Esophagus muscularis mucosa (tissue), 4 donors: ENCODE measurements around the gene TMEM87B. TPM values are rescaled to one million over a fixed set of nuclear protein-coding genes. Genes with fewer than 3 reads are reported as not detected.

Source experiments
- DNase-seq: peaks from one replicate; pipeline ENCODE4 v3.0.0-alpha.2; 2017; ENCODE audit errors: extremely low spot score
- H3K27ac ChIP-seq, 4 donors: fragments of 200-600 bp; sonication (generic); replicated peaks in 1 of 4; 1 replicate in 3 of 4; 2 replicates in 1 of 4; pipeline ENCODE4 v1.5.1; 2016 to 2019; ENCODE audit warnings: mild to moderate bottlenecking in 1 of 4
- H3K27me3 ChIP-seq, 4 donors: fragments of 200-600 bp; sonication (generic); one replicate each; pipeline versions ENCODE4 v1.5.1 to v1.6.0; 2016 to 2019
- H3K36me3 ChIP-seq, 4 donors: fragments of 200-600 bp; sonication (generic); one replicate each; pipeline ENCODE4 v1.5.1; 2016 to 2019
- H3K4me1 ChIP-seq, 4 donors: fragments of 200-600 bp; sonication (generic); one replicate each; pipeline ENCODE4 v1.5.1; 2016 to 2019
- H3K4me3 ChIP-seq, 4 donors: fragments of 200-600 bp; sonication (generic); 1 replicate in 2 of 4; 2 replicates in 2 of 4; pipeline ENCODE4 v1.5.1; 2016 to 2019; ENCODE audit warnings: mild to moderate bottlenecking in 4 of 4, moderate library complexity in 1 of 4
- H3K9me3 ChIP-seq, 4 donors: fragments of 200-600 bp; sonication (generic); 1 replicate in 3 of 4; 2 replicates in 1 of 4; pipeline ENCODE4 v1.5.1; 2016 to 2019
- EP300 ChIP-seq: sonication (generic); formaldehyde crosslinking; IDR thresholded peaks from one replicate; pipeline ENCODE4 v1.6.1; 2017; ENCODE audit warnings: antibody characterized with exemption
- POLR2A ChIP-seq: fragments of 450-650 bp; IDR thresholded peaks from one replicate; pipeline ENCODE4 v1.6.1; 2017; ENCODE audit warnings: antibody characterized with exemption, moderate library complexity, mild to moderate bottlenecking, low read depth
- POLR2AphosphoS5 ChIP-seq, 2 donors: sonication (generic); formaldehyde crosslinking; IDR thresholded peaks; one replicate each; pipeline ENCODE4 v1.6.1; 2017; ENCODE audit warnings: antibody characterized with exemption in 2 of 2
- WGBS: methylation state at CpG from one replicate; pipeline ENCODE4 v1.1.5; 2018; 5-methylcytosine and 5-hydroxymethylcytosine counted together
- intact Hi-C: fragments of 100-400 bp; cut with DNase I; formaldehyde crosslinking; loops from one replicate; pipeline ENCODE4 v1.15.1; 2023
- total RNA-seq, 4 donors: library from RNA; depleted of rRNA; stranded (reverse); fragments of >200 nt; gene quantifications; one replicate each; pipeline versions ENCODE4 v1.1.0 to v1.2.1, GENCODE V29; 2016
- TF ChIP-seq, protein P1 (sequence below), 3 experiments: fragments of 200-600 bp in 2 of 3; fragments of 450-650 bp in 1 of 3; sonication (generic) in 2 of 3; IDR thresholded peaks; one replicate each; pipeline ENCODE4 v1.5.1; 2017 to 2019; ENCODE audit warnings: antibody characterized with exemption in 3 of 3, mild to moderate bottlenecking in 2 of 3, moderate library complexity in 1 of 3

Gene TMEM87B
- total RNA-seq, 4 donors from 2014 or later = 13.7 to 21.8 (median 14.9) TPM

DNA sequence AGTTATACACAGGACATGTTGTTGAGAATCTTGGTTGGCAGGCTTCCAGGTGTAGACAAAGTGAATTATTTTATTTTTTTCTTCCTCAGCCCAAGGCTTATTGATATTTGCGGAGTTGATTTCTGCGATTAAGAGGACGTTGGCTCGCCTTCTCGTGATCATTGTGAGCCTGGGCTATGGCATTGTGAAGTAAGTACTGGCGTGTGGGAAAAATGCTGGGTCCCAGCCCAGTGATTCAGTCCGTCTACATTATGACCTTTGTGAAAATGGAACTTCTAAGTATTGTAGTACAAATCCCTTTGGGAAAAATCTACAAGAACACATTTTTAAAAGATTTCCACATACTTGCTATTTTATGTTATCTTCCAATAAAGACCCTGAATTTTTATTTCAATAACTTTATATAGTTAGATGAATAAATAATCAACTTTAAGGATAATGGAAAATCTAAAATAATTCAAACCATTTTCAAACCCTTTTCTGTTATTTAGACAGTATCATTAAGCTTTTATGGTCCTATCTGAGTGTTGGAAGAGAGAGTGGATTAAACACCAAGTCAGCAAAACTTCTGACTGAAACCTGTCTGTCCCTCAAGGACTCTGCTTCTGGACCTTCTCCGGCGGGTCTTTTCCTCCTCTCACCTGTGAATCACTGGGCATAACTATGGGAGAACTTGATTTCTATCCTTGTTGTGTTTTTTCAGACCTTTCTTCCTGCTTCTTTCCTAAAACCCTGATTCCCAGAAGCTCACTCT lies 31.0 kb downstream of the TMEM87B start:
- no peak overlapping the region for H3K4me3 ChIP-seq
- H3K4me1 ChIP-seq = no peaks in the 10 kb centered on the region
- H3K27ac ChIP-seq = no peak overlapping the region
- no peaks in the 10 kb centered on the region for H3K27me3 ChIP-seq
- H3K9me3 ChIP-seq = no peaks in the 10 kb centered on the region
- WGBS = 92% methylated on average over 9 of the region's 9 CpGs
- TF ChIP-seq POLR2AphosphoS5 (IDR thresholded peaks at IDR 0.05) = no peak
- no peak for TF ChIP-seq POLR2A
- TF ChIP-seq EP300 = no peak
- TF ChIP-seq, protein P1, sequence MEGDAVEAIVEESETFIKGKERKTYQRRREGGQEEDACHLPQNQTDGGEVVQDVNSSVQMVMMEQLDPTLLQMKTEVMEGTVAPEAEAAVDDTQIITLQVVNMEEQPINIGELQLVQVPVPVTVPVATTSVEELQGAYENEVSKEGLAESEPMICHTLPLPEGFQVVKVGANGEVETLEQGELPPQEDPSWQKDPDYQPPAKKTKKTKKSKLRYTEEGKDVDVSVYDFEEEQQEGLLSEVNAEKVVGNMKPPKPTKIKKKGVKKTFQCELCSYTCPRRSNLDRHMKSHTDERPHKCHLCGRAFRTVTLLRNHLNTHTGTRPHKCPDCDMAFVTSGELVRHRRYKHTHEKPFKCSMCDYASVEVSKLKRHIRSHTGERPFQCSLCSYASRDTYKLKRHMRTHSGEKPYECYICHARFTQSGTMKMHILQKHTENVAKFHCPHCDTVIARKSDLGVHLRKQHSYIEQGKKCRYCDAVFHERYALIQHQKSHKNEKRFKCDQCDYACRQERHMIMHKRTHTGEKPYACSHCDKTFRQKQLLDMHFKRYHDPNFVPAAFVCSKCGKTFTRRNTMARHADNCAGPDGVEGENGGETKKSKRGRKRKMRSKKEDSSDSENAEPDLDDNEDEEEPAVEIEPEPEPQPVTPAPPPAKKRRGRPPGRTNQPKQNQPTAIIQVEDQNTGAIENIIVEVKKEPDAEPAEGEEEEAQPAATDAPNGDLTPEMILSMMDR (IDR thresholded peaks at IDR 0.05) = no peak
- DNase-seq = no peak
- intact Hi-C loops = no loop called here
- H3K36me3 ChIP-seq = peaks cover 19 to 96% (median 81%) of the 10 kb centered on the region in 4 donors

DNA sequence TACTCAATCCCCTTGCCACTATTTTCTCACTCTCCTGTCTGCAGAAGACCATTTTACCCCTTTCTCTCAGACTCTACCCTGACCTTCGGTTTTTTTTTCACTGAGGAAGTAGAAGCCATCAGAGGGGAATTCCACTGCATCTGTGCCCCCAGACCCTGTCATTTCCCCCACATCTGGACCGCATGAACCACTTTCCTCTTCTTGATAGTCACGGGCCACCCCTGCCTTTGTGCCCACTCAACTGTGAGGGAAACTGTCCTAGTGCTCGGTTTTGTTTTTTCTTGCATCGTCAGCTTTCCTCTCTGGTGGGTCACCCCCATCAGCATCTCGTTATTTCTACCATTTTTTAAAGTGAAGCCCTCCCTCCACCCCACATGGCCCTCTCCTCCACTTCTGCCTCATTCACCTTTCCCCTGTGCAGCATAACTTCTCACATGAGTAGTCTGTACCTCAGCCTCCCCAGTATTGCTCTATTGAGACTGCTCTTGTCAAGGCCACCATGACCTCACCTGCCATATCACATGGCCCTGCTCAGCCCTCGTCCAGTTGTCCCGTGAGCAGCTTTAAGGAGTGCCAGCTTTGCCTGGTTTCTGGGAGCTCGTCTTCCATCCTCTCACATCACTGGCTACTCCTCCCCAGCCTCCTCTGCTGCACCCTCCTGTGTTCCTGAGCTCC lies 32.4 kb downstream of the TMEM87B start:
- H3K4me3 ChIP-seq = no peak overlapping the region
- WGBS = 92% methylated on average over 9 of the region's 9 CpGs
- no peaks in the 10 kb centered on the region for H3K9me3 ChIP-seq
- TF ChIP-seq, protein P1 (IDR thresholded peaks at IDR 0.05) = no peak
- TF ChIP-seq POLR2A = no peak
- H3K27me3 ChIP-seq = no peaks in the 10 kb centered on the region
- H3K4me1 ChIP-seq = no peaks in the 10 kb centered on the region
- no peak for DNase-seq
- no peak overlapping the region for H3K27ac ChIP-seq
- peaks cover 20 to 94% (median 72%) of the 10 kb centered on the region in 4 donors for H3K36me3 ChIP-seq
- intact Hi-C loops = no loop called here

DNA sequence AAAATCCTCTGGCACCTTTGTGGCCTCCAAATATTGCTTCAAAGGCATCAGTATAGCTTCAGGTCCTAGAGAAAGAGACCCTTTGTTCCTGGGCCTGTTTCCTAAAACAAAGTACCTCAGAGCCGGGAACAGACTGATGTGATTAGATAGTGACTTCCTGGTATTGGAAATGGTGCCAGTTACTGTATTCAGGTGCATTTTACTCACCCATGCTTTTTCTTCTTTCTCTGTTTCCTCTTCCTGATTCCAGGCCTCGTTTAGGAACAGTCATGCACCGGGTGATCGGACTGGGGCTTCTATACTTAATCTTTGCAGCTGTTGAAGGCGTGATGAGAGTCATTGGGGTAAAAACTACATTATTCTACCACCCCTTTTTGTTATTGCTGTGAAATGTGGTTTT lies 34.3 kb downstream of the TMEM87B start:
- H3K36me3 ChIP-seq = peaks cover 18 to 80% (median 59%) of the 10 kb centered on the region in 4 donors
- no peaks in the 10 kb centered on the region for H3K4me1 ChIP-seq
- H3K27ac ChIP-seq = no peak overlapping the region
- no peaks in the 10 kb centered on the region for H3K9me3 ChIP-seq
- WGBS = 85% methylated on average over 5 of the region's 5 CpGs
- no peak overlapping the region for H3K4me3 ChIP-seq
- TF ChIP-seq, protein P1 (IDR thresholded peaks at IDR 0.05) = no peak
- intact Hi-C loops = no loop called here
- no peak for DNase-seq
- H3K27me3 ChIP-seq = no peaks in the 10 kb centered on the region

DNA sequence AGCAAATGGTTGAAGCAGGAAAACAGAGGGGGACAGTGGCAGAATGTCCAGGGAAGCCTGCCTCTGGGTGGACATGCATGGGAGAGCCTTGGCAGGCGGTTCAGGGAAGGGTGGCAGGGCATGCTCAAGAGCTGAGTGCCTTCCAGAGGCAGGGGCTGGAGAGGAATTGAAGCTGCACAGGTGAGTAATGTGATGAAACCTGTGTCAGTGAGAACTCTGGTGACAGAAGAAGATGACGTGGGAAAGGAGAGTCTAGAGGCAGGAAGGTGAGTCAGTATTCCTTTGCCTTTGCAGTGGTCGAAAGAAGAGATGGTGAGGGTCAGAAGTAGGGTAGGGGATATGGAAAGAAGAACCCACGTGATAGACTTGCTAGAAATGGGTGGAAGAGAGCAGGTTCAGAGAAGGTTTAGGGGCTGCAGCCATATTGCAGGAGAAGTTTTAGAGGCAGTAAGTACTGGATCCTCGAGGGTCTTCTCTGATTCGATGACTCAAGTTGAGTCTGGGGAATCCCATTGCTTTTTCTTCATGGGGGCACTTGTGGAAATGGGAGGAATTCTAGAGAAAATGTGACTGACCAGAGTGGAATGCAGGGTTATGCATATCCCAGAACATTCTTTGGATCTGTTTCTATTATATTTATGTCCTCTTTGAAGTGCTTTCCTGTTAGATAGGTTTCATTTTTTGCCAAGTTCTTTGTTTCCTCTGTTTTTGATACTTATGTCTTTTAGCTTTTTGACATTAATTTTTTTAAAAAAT lies 37.4 kb downstream of the TMEM87B start:
- TF ChIP-seq POLR2A (no peak), EP300 (no peak), POLR2AphosphoS5 (IDR thresholded peaks at IDR 0.05) (no peak)
- TF ChIP-seq, protein P1 (IDR thresholded peaks at IDR 0.05) = no peak
- Histone ChIP-seq H3K9me3 (no peaks in the 10 kb centered on the region), H3K27ac (no peak overlapping the region), H3K4me3 (no peak overlapping the region), H3K36me3 (peaks cover 8 to 66% (median 49%) of the 10 kb centered on the region in 4 donors), H3K27me3 (no peaks in the 10 kb centered on the region), H3K4me1 (no peaks in the 10 kb centered on the region)
- DNase-seq = no peak
- WGBS = 90% methylated on average over 6 of the region's 6 CpGs
- intact Hi-C loops = no loop called here
